Memory B cell (primary cell): Measurements from ENCODE around the gene GUCD1.
A peak's percentile ranks its signal among the peaks of the same experiment; 100 is the strongest.
"Not testable (repeated sequence)": the region's sequence is repeated elsewhere in the genome, so short reads cannot be mapped to it uniquely, and the experiment has no call there.

Source experiments
- ATAC-seq: fragments of 150-1000 bp; cut with Tn5 transposase; 2 replicates; pipeline ENCODE4 v1.10.0; 2021; ENCODE audit warnings: low read depth, mild to moderate bottlenecking, moderate library complexity
- DNase-seq, 2 donors: peaks; one replicate each; pipeline ENCODE4 v3.0.0; 2022; ENCODE audit warnings: low spot score in 2 of 2
- H3K27ac Mint-ChIP-seq: one replicate; pipeline ENCODE4 v1.8.0; 2022; ENCODE audit warnings: mild to moderate bottlenecking, moderate library complexity, mixed read lengths
- H3K27me3 Mint-ChIP-seq: one replicate; pipeline ENCODE4 v1.8.0; 2022; ENCODE audit warnings: mixed read lengths
- H3K36me3 Mint-ChIP-seq: one replicate; pipeline ENCODE4 v1.8.0; 2022; ENCODE audit warnings: mild to moderate bottlenecking, mixed read lengths
- H3K4me1 Mint-ChIP-seq: one replicate; pipeline ENCODE4 v1.8.0; 2022; ENCODE audit warnings: mixed read lengths
- H3K4me3 Mint-ChIP-seq: one replicate; pipeline ENCODE4 v1.8.0; 2022; ENCODE audit warnings: mild to moderate bottlenecking, moderate library complexity, mixed read lengths
- H3K9me3 Mint-ChIP-seq: one replicate; pipeline ENCODE4 v1.8.0; 2022; ENCODE audit warnings: mixed read lengths

The GUCD1 gene

DNA sequence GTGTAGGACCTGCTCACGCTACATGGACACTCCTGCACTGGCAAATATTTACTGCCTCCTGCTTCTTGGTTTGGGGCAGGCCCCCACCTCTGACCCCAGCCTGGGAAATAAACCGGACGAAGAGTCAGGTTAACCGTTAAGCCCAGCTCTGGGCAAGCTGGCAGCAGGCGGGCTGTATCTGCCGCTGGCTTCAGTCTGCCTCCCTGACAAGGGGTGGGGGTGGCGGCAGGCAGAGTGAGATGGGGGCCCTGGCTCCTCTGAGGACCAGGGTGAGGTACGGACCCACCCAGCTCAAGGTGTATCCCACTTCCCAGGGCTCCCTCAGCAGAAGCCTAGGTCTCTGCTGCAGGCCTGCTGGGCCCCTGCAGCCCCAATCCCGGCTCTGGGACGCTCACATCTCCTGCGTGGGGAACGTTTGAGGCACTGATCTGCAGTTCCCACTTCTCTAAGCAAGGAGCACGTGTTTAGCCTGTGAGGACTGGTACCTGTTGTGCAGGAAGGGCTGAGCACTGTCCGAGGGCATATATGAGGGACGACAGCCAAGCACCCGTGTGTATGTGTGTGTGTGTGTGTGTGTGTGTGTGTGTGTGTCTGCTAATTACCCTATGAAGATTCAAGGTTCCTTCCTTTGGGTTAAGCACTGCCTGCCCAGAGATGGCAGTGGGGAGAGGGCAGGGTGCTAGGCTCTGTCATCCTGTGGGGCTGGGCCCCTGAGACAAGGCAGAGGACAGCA, 39.1 kb upstream of the GUCD1 start:
- no peaks in the 10 kb centered on the region for H3K27me3 Mint-ChIP-seq
- ATAC-seq (no peak), DNase-seq (no peak)
- peak overlapping the region; percentile 5 for H3K4me3 Mint-ChIP-seq
- H3K9me3 Mint-ChIP-seq = no peaks in the 10 kb centered on the region
- H3K4me1 Mint-ChIP-seq = peaks cover 2% of the 10 kb centered on the region
- no peaks in the 10 kb centered on the region for H3K36me3 Mint-ChIP-seq
- H3K27ac Mint-ChIP-seq = no peak overlapping the region

DNA sequence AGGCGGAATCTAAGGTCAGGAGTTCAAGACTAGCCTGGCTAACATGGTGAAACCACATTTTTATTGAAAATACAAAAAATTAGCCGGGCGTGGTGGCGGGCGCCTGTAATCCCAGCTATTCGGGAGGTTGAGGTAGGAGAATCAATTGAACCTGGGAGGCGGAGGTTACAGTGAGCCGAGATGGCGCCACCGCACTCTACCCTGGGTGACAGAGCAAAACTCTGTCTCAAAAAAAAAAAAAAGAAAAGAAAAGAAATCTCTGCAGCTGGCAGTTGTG, 38.6 kb upstream of the GUCD1 start:
- H3K4me3 Mint-ChIP-seq = peak overlapping the region; percentile 71
- H3K9me3 Mint-ChIP-seq, H3K36me3 Mint-ChIP-seq, DNase-seq, ATAC-seq, H3K4me1 Mint-ChIP-seq, H3K27me3 Mint-ChIP-seq, H3K27ac Mint-ChIP-seq: not testable (repeated sequence)

DNA sequence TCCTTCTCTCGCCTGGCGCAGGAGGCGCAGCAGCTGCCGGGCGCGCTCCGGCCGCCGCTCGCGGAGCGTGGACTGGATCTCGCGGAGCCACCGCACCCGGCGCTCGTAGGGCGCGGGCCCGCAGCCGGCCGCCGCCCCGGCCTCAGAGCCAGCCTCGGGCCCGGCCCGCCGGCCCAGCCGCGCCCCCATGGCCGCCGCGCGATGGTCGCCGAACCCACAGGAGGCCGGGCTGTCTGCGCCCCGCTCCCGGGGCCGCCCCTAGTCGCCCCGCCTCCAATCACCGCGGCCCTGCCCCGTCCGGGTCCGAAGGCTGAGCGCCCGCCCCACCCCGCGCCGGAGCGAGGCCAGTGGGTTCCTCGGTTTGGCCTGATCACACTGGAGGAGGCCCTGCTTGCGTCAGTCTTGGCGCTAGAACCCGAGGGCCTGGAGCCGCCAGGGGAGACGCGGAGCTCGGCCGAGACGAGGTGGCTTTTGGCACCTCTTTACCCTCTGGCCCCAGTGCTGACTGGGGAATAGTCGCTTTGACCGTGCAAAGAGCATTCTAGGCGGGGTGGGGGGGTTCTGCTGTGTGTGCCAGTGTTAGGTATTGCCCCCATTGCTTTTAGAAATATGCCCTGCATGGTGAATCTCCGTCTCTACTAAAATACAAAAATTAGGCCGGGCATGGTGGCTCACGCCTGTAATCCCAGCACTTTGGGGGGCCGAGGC, 38.1 kb upstream of the GUCD1 start, which contains the start of gene LRRC75B:
TSS of gene LRRC75B (minus strand) at position 223 of the 708 bp plus-strand sequence. CDS start at position 189, 34 bp downstream.
- Mint-ChIP-seq H3K27ac (no peak within 1 kb of the TSS), H3K36me3 (no peaks in the 10 kb centered on the region), H3K27me3 (no peaks in the 10 kb centered on the region), H3K4me3 (peak within 1 kb of the TSS; percentile 82), H3K9me3 (no peaks in the 10 kb centered on the region), H3K4me1 (peaks cover 2% of the 10 kb centered on the region)
- DNase-seq = peak in 1 of 2 donors; percentile 32
- ATAC-seq = peak; percentile 75

DNA sequence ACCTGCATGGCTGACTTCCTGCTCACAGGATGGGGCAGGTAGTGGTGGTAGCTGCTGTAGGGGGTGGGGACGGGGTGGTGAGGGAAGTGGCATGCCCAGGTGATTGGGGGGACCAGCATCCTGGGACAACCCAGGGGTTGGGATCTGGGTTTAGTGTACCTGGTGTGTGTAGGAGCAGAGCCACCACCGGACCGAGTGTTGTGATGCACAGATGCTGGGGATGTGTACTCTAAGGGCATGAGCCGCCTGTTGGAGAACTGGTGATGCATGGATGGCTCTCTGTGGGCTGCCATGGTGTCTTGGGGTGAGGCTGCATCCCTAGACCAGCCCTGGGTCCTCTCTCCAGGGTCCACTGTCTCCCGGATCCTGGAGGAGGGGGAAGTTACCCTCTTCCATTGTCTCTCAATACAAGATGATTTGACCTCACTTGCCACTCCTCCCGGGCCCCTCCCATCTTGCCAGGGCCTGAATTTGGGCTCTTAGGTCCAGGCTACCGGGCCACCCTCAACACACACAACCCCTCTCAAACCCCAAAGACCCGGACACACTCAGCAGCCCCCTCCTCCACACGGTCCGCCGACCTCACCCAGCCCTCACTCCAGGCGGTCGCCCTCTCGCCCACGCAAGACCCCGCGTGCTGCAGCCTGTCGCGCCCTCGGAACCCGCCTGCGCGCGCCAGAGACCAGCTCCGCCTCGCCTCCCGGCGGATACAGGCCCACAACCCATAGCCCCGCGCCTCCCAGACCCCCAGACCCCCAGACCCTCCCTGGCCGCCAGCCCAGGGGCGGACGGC, 37.3 kb upstream of the GUCD1 start:
- peaks cover 2% of the 10 kb centered on the region for H3K4me1 Mint-ChIP-seq
- peak; percentile 47 for ATAC-seq
- H3K27ac Mint-ChIP-seq = no peak overlapping the region
- H3K27me3 Mint-ChIP-seq = no peaks in the 10 kb centered on the region
- H3K9me3 Mint-ChIP-seq = no peaks in the 10 kb centered on the region
- no peaks in the 10 kb centered on the region for H3K36me3 Mint-ChIP-seq
- no peak for DNase-seq
- peak overlapping the region; percentile 82 for H3K4me3 Mint-ChIP-seq

DNA sequence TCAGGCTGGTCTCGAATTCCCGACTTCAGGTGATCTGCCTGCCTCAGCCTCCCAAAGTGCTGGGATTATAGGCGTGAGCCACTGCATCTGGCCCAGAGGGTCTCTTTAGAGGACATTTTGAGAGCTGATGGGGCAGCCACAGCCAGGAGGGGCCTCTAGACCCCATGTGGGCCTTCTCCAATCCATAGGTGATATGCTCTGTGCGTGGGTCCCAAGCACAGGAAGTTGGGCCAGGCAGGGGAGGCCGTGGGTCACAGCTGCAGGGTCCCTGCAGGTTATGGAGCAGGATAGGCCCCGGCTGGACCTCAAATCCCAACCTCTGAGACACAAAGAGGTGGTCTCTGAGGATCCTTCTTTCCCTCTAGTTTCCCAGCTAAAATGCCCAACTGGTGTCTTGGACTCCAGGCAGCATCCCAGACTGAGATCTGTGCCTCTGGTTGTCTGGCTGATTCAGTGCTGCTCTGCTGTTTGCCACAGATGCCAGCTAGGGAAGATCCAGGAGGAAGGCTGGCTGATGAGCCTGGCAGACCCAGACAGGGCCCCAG, 36.4 kb upstream of the GUCD1 start:
- Mint-ChIP-seq H3K27ac (no peak overlapping the region), H3K9me3 (no peaks in the 10 kb centered on the region), H3K4me3 (no peak overlapping the region), H3K27me3 (no peaks in the 10 kb centered on the region), H3K36me3 (no peaks in the 10 kb centered on the region), H3K4me1 (peaks cover 2% of the 10 kb centered on the region)
- DNase-seq = no peak
- ATAC-seq = no peak

DNA sequence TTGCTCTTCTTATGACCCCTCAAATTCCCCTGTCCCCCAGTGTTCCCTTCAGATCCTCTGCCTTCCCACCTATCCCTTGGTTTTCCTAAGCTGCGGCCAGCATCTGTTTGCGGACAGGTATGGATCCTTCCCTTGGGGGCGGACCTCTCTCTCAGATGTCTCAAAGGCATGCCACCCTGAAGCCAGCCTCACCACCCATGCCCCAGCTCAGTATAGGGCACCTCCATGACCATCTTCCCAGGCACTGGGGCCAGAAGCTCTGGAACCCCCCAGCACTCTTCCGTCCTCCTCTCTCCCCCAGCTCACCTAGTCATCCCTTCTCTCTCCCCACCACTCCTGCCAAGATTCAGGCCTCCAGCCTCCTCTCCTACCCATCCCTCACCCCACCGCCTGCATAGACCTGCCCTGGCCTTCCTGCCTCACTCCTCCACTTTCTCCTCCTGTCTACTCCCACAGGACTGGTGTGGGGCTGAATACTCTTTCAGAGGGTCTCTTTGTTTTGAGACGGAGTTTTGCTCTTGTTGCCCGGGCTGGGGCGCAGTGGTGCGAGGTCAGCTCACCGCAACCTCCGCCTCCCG, 35.7 kb upstream of the GUCD1 start:
- H3K27me3 Mint-ChIP-seq = no peaks in the 10 kb centered on the region
- H3K4me3 Mint-ChIP-seq = no peak overlapping the region
- H3K9me3 Mint-ChIP-seq = no peaks in the 10 kb centered on the region
- H3K27ac Mint-ChIP-seq = no peak overlapping the region
- H3K4me1 Mint-ChIP-seq = peaks cover 2% of the 10 kb centered on the region
- no peaks in the 10 kb centered on the region for H3K36me3 Mint-ChIP-seq
- no peak for ATAC-seq
- no peak for DNase-seq

DNA sequence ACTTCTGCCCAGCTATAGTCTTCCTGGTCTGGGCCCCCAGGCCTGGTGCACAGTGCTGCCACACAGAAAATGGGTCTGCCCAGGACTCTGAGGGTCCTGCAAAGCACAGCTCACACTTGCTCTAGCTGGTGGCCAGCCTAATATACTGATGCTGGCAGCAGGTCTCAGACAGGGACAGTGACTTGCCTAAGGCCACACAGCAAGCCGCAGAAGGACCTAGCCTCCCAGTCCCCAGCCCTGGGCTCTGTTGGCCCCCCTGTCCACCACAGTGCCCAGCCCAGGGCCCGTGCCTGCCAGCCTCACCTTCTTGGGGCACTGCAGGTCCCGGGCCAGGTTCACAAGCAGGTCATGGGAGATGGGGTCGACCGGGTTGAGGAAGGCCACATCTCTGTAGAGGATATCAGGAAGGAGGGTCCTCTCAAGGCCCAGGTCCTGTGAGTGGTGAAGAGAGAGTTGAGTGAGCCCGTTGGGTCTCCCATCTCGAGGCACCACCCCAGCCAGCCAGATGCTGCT, 34.6 kb upstream of the GUCD1 start:
- H3K27me3 Mint-ChIP-seq = no peaks in the 10 kb centered on the region
- H3K9me3 Mint-ChIP-seq = no peaks in the 10 kb centered on the region
- H3K36me3 Mint-ChIP-seq = no peaks in the 10 kb centered on the region
- DNase-seq (no peak), ATAC-seq (no peak)
- no peak overlapping the region for H3K4me3 Mint-ChIP-seq
- H3K27ac Mint-ChIP-seq = no peak overlapping the region
- H3K4me1 Mint-ChIP-seq = peaks cover 2% of the 10 kb centered on the region

DNA sequence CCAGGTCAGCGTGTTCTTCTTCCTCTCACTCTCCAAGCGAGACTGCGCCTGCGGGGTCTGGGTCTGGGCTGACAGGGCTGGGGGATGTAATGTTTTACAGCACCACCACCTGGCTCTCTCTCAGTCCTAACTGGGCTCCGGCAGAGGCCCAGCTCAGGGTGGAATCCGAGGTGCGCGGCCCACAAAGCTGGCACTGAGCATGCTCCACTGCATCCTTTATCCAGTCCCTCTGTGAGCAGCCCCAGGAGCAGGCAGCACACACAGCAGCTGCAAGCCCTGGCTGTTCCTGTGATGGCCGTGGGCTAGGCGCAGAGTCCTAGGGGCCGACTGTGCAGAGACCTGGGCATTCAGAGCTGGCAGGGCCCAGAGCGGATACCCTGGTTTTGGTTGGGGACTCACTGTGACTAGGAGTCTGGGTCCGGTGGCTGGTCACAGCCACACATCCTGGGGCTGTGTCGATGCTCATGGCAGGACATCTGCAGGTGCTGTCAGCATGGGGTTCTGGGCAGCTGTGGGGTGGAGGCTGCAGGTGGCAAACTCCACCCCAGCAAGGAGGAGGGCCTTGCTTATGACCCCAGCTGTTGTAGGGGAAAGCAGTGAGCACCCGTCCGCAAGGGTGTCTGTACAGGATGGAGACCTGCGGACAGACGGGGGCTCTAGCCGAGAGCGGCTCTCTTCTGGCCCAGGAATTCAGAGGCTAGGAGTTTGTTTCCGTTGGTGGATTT, 34.0 kb upstream of the GUCD1 start:
- DNase-seq = no peak
- H3K4me1 Mint-ChIP-seq = peaks cover 2% of the 10 kb centered on the region
- ATAC-seq = no peak
- no peaks in the 10 kb centered on the region for H3K27me3 Mint-ChIP-seq
- no peak overlapping the region for H3K4me3 Mint-ChIP-seq
- H3K27ac Mint-ChIP-seq = no peak overlapping the region
- no peaks in the 10 kb centered on the region for H3K36me3 Mint-ChIP-seq
- H3K9me3 Mint-ChIP-seq = no peaks in the 10 kb centered on the region

DNA sequence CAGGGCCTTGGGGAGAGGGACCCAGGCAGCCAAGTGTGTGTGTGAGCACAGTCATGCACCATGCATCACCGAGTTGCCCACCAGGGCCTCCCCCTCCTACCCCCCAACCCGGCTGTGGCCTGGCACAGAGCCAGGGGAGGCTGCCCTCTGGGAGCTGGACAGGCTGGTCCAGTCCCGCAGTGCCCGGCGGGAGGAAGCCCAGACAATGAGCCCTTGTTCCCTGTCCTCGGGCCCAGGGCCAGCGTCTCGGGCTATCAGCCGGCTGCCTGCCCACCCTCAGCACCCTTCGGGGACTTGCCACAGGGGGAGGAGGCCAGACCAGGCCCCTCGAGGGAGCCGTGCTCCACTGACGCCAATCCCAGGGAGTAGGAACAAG, 33.4 kb upstream of the GUCD1 start:
- H3K4me1 Mint-ChIP-seq = peaks cover 2% of the 10 kb centered on the region
- H3K4me3 Mint-ChIP-seq = no peak overlapping the region
- DNase-seq = no peak
- H3K9me3 Mint-ChIP-seq = no peaks in the 10 kb centered on the region
- H3K27ac Mint-ChIP-seq = no peak overlapping the region
- no peaks in the 10 kb centered on the region for H3K27me3 Mint-ChIP-seq
- no peak for ATAC-seq
- H3K36me3 Mint-ChIP-seq = no peaks in the 10 kb centered on the region

DNA sequence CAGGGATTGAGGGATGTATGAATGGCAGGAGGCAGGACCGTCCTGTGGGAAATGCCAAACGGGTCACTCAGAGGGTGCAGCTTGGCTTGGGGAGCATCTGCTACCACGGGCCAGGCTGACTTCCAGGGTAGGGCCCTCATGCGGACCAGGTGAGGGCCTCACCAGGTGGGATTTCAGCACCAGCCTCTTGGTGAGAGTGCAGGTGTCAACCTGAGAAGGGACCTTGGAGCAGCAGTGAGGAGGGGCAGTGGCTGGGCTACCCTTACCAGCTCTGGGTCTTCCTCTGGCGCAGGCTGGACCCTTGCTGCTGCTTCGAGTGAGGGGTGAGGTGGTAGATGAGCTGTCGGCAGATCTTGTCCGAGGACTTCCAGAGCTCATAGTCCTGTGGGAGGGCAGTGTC, 33.0 kb upstream of the GUCD1 start:
- Mint-ChIP-seq H3K4me1 (peaks cover 2% of the 10 kb centered on the region), H3K36me3 (no peaks in the 10 kb centered on the region), H3K27ac (no peak overlapping the region), H3K9me3 (no peaks in the 10 kb centered on the region), H3K27me3 (no peaks in the 10 kb centered on the region), H3K4me3 (no peak overlapping the region)
- DNase-seq = no peak
- no peak for ATAC-seq

DNA sequence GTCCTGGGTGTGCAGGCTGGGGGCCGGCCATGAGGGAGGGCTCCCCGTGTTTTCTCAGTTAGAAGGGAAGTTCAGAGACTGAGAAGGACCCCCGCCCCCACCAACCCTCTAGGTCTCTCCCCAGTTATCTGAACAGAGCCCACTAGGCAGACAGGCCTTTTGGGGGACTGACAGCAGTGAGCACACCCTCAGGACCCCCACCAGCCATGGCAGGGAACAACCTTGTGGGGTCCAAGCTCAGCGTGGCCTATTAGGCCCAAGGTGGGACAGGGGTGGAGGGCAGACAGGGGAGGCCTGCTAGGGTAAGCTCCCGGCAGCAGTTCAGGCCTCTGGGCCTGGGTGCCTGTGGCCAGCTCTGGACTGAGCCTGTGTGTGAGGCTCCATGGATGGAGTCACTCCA, 32.3 kb upstream of the GUCD1 start:
- Mint-ChIP-seq H3K4me3 (no peak overlapping the region), H3K9me3 (no peaks in the 10 kb centered on the region), H3K36me3 (no peaks in the 10 kb centered on the region), H3K4me1 (peaks cover under 1% of the 10 kb centered on the region), H3K27me3 (no peaks in the 10 kb centered on the region), H3K27ac (no peak overlapping the region)
- DNase-seq (no peak), ATAC-seq (no peak)

DNA sequence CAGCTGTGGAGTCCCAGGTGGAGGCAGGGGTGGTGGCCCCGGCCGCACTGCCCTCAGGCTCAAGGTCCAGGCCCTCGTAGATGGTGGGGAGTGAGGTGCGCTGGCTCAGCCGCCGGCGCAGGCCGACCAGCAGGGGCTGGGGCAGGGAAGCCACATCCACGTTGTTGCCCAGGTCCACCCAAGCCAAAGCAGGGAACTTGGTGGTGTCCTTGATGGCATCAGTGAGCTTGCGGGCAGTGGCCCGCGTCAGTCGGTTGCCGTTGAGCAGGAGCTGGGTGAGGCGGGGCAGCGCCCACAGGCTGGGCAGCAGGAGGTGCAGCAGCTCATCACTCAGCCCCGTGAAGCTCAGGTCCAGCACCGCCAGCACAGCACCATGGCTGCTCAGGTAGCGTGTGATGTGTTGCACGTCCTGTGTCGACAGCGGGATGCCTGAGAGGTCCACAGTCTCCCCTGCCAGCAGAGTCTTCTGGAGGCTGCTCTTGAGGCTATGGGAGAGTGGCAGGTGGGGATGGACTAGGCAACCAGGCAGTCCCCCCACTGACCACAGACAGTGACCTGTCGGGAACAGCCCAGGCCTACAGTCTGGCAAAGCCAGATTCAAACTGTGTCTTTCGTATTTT, 31.1 kb upstream of the GUCD1 start:
- Mint-ChIP-seq H3K4me3 (no peak overlapping the region), H3K4me1 (no peaks in the 10 kb centered on the region), H3K27me3 (no peaks in the 10 kb centered on the region), H3K9me3 (no peaks in the 10 kb centered on the region), H3K36me3 (no peaks in the 10 kb centered on the region), H3K27ac (no peak overlapping the region)
- DNase-seq = no peak
- no peak for ATAC-seq

DNA sequence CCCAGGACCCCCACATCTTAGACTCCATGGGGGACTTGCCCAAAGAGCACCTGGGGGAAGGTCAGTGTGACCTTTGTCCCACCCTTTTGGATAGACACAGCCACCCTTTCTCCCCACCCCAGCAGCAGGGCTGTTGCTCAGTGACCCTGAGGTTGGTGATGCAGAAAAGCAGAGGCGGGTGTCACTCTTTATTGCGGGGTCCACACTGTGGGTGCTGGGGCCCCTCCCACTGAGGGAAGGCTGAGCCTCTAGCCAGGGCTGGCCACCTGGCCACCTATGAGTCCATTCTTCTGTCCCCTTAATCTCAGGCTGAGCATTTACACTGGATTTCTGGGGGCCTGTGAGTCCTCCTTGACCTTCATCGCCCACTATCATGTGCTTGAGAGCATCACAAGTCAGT, 30.5 kb upstream of the GUCD1 start:
- H3K4me1 Mint-ChIP-seq = no peaks in the 10 kb centered on the region
- DNase-seq (no peak), ATAC-seq (no peak)
- no peaks in the 10 kb centered on the region for H3K36me3 Mint-ChIP-seq
- H3K27ac Mint-ChIP-seq = no peak overlapping the region
- no peaks in the 10 kb centered on the region for H3K27me3 Mint-ChIP-seq
- H3K4me3 Mint-ChIP-seq = no peak overlapping the region
- H3K9me3 Mint-ChIP-seq = no peaks in the 10 kb centered on the region
